CD14-positive monocyte (primary cell): ENCODE measurements around the gene TIAM2. TPM values are rescaled to one million over a fixed set of nuclear protein-coding genes. Genes with fewer than 3 reads are reported as not detected.

Experiments used
- DNase-seq, 3 donors: peaks; one replicate each; pipeline ENCODE4 v3.0.0-alpha.2; 2011 to 2022
- H2AFZ ChIP-seq: 2 replicates; pipeline ENCODE4 v1.6.0; 2012; ENCODE audit warnings: mild to moderate bottlenecking, low read depth, low read length, inconsistent platforms; ENCODE audit not compliant: insufficient read depth, poor library complexity, severe bottlenecking
- H3K27ac ChIP-seq, 2 donors: 1 replicate in 1 of 2; 2 replicates in 1 of 2; pipeline ENCODE4 v1.5.1; 2012 to 2013; ENCODE audit warnings: low read length in 2 of 2, control low read depth in 1 of 2, inconsistent platforms in 1 of 2, low read depth in 1 of 2, mild to moderate bottlenecking in 1 of 2
- H3K27me3 ChIP-seq, 2 donors: one replicate each; pipeline versions ENCODE4 v1.6.0 to v1.6.1; 2011 to 2013; ENCODE audit warnings: low read length in 2 of 2; ENCODE audit not compliant: control insufficient read depth in 2 of 2, insufficient read depth in 2 of 2
- H3K36me3 ChIP-seq, 2 donors: replicated peaks in 1 of 2; 1 replicate in 1 of 2; 2 replicates in 1 of 2; pipeline versions ENCODE4 v1.5.1 to v1.6.1; 2012 to 2013; ENCODE audit warnings: low read length in 2 of 2, control low read depth in 1 of 2, inconsistent platforms in 1 of 2, mild to moderate bottlenecking in 1 of 2; ENCODE audit not compliant: insufficient read depth in 2 of 2, control insufficient read depth in 1 of 2
- H3K4me1 ChIP-seq, 2 donors: 1 replicate in 1 of 2; 2 replicates in 1 of 2; pipeline versions ENCODE4 v1.5.1 to v1.6.1; 2012 to 2013; ENCODE audit warnings: low read length in 2 of 2, control low read depth in 1 of 2, inconsistent platforms in 1 of 2, mild to moderate bottlenecking in 1 of 2, moderate library complexity in 1 of 2; ENCODE audit not compliant: insufficient read depth in 2 of 2, control insufficient read depth in 1 of 2
- H3K4me2 ChIP-seq: replicated peaks from 2 replicates; pipeline ENCODE3; 2012; ENCODE audit warnings: low read length, moderate library complexity, mild to moderate bottlenecking; ENCODE audit not compliant: poor library complexity, severe bottlenecking; ENCODE audit errors: extremely low read depth
- H3K4me3 ChIP-seq, 3 experiments: fragments of 200-600 bp in 1 of 3; sonication (generic) in 1 of 3; replicated peaks in 1 of 3; 1 replicate in 2 of 3; 2 replicates in 1 of 3; pipeline ENCODE4 v1.5.1; 2011 to 2013; ENCODE audit warnings: low read length in 3 of 3, mild to moderate bottlenecking in 3 of 3, control low read depth in 2 of 3, low read depth in 2 of 3, inconsistent platforms in 1 of 3, moderate library complexity in 1 of 3
- H3K79me2 ChIP-seq: 2 replicates; pipeline ENCODE4 v1.6.0; 2012; ENCODE audit warnings: mild to moderate bottlenecking, control low read depth, inconsistent platforms, low read length, moderate library complexity; ENCODE audit not compliant: insufficient read depth
- H3K9ac ChIP-seq: 2 replicates; pipeline ENCODE4 v1.6.0; 2017; ENCODE audit warnings: low read length, mild to moderate bottlenecking; ENCODE audit not compliant: insufficient read depth, poor library complexity, severe bottlenecking
- H3K9me3 ChIP-seq, 2 donors: replicated peaks in 1 of 2; 1 replicate in 1 of 2; 2 replicates in 1 of 2; pipeline versions ENCODE4 v1.5.1 to v1.6.1; 2012 to 2013; ENCODE audit warnings: low read length in 2 of 2, control low read depth in 1 of 2; ENCODE audit not compliant: control insufficient read depth in 1 of 2, insufficient read depth in 1 of 2
- H4K20me1 ChIP-seq: 2 replicates; pipeline ENCODE4 v1.6.0; 2012; ENCODE audit warnings: mild to moderate bottlenecking, low read length, control low read depth, moderate library complexity; ENCODE audit not compliant: insufficient read depth
- H3K27ac Mint-ChIP-seq, 7 donors: one replicate each; pipeline ENCODE4 v1.8.0; 2020; ENCODE audit warnings: mild to moderate bottlenecking in 7 of 7, mixed read lengths in 7 of 7, moderate library complexity in 6 of 7, inconsistent platforms in 2 of 7
- H3K27me3 Mint-ChIP-seq, 3 donors: one replicate each; pipeline ENCODE4 v1.8.0; 2021 to 2022; ENCODE audit warnings: low read depth in 3 of 3, mild to moderate bottlenecking in 3 of 3, mixed read lengths in 3 of 3, moderate library complexity in 3 of 3, inconsistent platforms in 1 of 3
- H3K36me3 Mint-ChIP-seq, 2 donors: one replicate each; pipeline ENCODE4 v1.8.0; 2020; ENCODE audit warnings: mixed read lengths in 2 of 2, inconsistent platforms in 1 of 2, mild to moderate bottlenecking in 1 of 2
- H3K4me1 Mint-ChIP-seq: one replicate; pipeline ENCODE4 v1.8.0; 2020; ENCODE audit warnings: mild to moderate bottlenecking, mixed read lengths
- H3K4me3 Mint-ChIP-seq, 2 donors: one replicate each; pipeline ENCODE4 v1.8.0; 2020; ENCODE audit warnings: mild to moderate bottlenecking in 2 of 2, mixed read lengths in 2 of 2, moderate library complexity in 1 of 2
- H3K9me3 Mint-ChIP-seq, 7 donors: one replicate each; pipeline ENCODE4 v1.8.0; 2020 to 2022; ENCODE audit warnings: mixed read lengths in 7 of 7, mild to moderate bottlenecking in 6 of 7, moderate library complexity in 6 of 7, inconsistent platforms in 2 of 7
- WGBS: methylation state at CpG from one replicate; pipeline ENCODE4 v1.1.5; 2013; ENCODE audit warnings: missing lambda C conversion rate; ENCODE audit not compliant: insufficient coverage; 5-methylcytosine and 5-hydroxymethylcytosine counted together
- intact Hi-C, 2 donors: fragments of 100-400 bp; cut with micrococcal nuclease; formaldehyde crosslinking; loops; one replicate each; pipeline versions ENCODE4 v1.15.0 to v1.15.1; 2023
- polyA plus RNA-seq, 3 donors: library from polyadenylated mRNA; depleted of rRNA in 1 of 3; unstranded in 2 of 3; stranded (reverse) in 1 of 3; fragments of 300-500 nt in 2 of 3; fragments of >200 nt in 1 of 3; fragmentation: Illumina TruSeq in 2 of 3; gene quantifications; 1 replicate in 2 of 3; 2 replicates in 1 of 3; pipeline ENCODE4 v1.2.3, GENCODE V29; 2012 to 2021
- TF ChIP-seq, protein P1 (sequence below): fragments of 200-600 bp; IDR thresholded peaks from one replicate; pipeline ENCODE4 v1.8.0; 2022; ENCODE audit warnings: antibody characterized with exemption, mild to moderate bottlenecking

The TIAM2 gene
- polyA plus RNA-seq, 3 donors: 0.25 to 4.2 (median 0.67) TPM

DNA sequence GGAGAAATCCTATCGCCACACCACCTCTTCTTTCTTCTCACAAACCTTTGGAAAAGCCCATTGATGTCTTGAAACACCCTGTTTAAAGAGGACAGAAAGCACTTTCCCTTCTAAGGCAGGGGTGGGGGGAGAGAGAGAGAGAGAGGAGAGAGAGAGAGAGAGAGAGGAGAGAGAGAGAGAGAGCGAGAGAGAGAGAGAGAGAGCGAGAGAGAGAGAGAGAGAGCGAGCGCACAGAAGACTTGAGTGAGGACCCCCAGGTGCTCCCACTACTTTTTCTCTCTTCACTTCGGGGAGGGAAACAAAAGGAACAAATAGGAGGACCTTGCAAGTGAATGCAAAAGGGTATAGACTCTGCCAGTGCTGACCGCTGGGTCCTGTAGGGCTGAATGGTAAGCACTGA, 52.4 kb downstream of the TIAM2 start:
- H4K20me1 ChIP-seq: no peaks in the 10 kb centered on the region
- H3K9me3 ChIP-seq: no peaks in the 10 kb centered on the region
- H3K4me2 ChIP-seq: no peak overlapping the region
- Mint-ChIP-seq H3K9me3 (peaks cover 0 to 2% (median 0%) of the 10 kb centered on the region in 7 donors), H3K36me3 (no peaks in the 10 kb centered on the region), H3K27ac (no peak overlapping the region), H3K4me1 (no peaks in the 10 kb centered on the region), H3K27me3 (peaks cover 0 to 6% (median 4%) of the 10 kb centered on the region in 3 donors), H3K4me3 (no peak overlapping the region)
- H3K27ac ChIP-seq: no peak overlapping the region
- no peaks in the 10 kb centered on the region for H3K79me2 ChIP-seq
- TF ChIP-seq, protein P1, sequence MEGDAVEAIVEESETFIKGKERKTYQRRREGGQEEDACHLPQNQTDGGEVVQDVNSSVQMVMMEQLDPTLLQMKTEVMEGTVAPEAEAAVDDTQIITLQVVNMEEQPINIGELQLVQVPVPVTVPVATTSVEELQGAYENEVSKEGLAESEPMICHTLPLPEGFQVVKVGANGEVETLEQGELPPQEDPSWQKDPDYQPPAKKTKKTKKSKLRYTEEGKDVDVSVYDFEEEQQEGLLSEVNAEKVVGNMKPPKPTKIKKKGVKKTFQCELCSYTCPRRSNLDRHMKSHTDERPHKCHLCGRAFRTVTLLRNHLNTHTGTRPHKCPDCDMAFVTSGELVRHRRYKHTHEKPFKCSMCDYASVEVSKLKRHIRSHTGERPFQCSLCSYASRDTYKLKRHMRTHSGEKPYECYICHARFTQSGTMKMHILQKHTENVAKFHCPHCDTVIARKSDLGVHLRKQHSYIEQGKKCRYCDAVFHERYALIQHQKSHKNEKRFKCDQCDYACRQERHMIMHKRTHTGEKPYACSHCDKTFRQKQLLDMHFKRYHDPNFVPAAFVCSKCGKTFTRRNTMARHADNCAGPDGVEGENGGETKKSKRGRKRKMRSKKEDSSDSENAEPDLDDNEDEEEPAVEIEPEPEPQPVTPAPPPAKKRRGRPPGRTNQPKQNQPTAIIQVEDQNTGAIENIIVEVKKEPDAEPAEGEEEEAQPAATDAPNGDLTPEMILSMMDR: no peak
- no peaks in the 10 kb centered on the region for H3K4me1 ChIP-seq
- WGBS: 100% methylated on average over 1 of the region's 7 CpGs
- no peak for DNase-seq
- intact Hi-C loops: no loop called here
- no peak overlapping the region for H3K4me3 ChIP-seq
- no peaks in the 10 kb centered on the region for H3K36me3 ChIP-seq
- H3K27me3 ChIP-seq: no peaks in the 10 kb centered on the region
- no peak overlapping the region for H2AFZ ChIP-seq
- H3K9ac ChIP-seq: no peak overlapping the region

DNA sequence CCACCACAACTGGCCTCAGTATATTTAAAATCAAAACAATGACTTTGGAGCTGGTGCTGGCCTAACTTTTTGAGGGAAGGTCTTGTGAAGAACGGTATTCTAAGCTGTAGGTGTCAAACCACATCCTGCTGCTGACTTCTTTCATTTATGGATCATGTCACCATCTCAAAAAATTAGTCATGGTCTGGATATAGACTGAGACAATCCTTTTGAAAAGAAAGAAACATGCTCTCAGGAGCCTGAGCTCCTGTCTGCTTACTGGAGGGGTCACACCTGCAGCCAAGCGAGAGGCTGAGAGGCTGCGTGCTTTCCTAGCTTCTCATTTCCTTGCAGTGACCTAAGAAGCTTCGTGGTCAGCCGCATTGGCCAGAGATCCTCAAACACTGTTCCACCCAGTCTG, 55.2 kb downstream of the TIAM2 start:
- Histone ChIP-seq H3K27me3 (no peaks in the 10 kb centered on the region), H3K79me2 (no peaks in the 10 kb centered on the region), H3K4me1 (no peaks in the 10 kb centered on the region), H3K9me3 (no peaks in the 10 kb centered on the region), H4K20me1 (no peaks in the 10 kb centered on the region), H3K27ac (no peak overlapping the region), H3K9ac (no peak overlapping the region), H3K4me2 (no peak overlapping the region), H3K36me3 (no peaks in the 10 kb centered on the region), H2AFZ (no peak overlapping the region), H3K4me3 (no peak overlapping the region)
- TF ChIP-seq, protein P1: no peak
- WGBS: 71% methylated on average over 2 of the region's 5 CpGs
- Mint-ChIP-seq H3K27ac (no peak overlapping the region), H3K27me3 (peaks cover 0 to 6% (median 3%) of the 10 kb centered on the region in 3 donors), H3K9me3 (peaks cover 0 to 1% (median 0%) of the 10 kb centered on the region in 7 donors), H3K4me3 (no peak overlapping the region), H3K36me3 (no peaks in the 10 kb centered on the region), H3K4me1 (no peaks in the 10 kb centered on the region)
- no peak for DNase-seq
- intact Hi-C loops: no loop called here
